SK-N-SH treated with all-trans-retinoic acid at 6 μM for 48 hours (cell line): Measurements from ENCODE around the gene AUNIP.

Source experiments
- ATAC-seq: fragments of 200-7000 bp; cut with Tn5 transposase; 3 replicates; pipeline ENCODE4 v1.9.1; 2020; ENCODE audit warnings: mild to moderate bottlenecking, moderate library complexity
- ARNTL ChIP-seq: fragments of 450-650 bp; formaldehyde crosslinking; IDR thresholded peaks from 2 replicates; pipeline ENCODE4 v1.5.0; 2020; ENCODE audit warnings: low read depth, mild to moderate bottlenecking, moderate library complexity, borderline replicate concordance
- BACH2 ChIP-seq: fragments of 250-450 bp; sonication (Bioruptor Pico); IDR thresholded peaks from 2 replicates; pipeline ENCODE4 v1.9.0; 2021; ENCODE audit warnings: mild to moderate bottlenecking, borderline replicate concordance
- CREB5 ChIP-seq: fragments of 250-450 bp; sonication (Bioruptor Pico); IDR thresholded peaks from 2 replicates; pipeline ENCODE4 v1.5.1; 2020; ENCODE audit warnings: low read depth, mild to moderate bottlenecking, moderate library complexity
- CSDC2 ChIP-seq: fragments of 250-450 bp; sonication (Bioruptor Pico); IDR thresholded peaks from 2 replicates; pipeline ENCODE4 v1.5.0; 2020; ENCODE audit warnings: mild to moderate bottlenecking, moderate library complexity
- CSRNP3 ChIP-seq: fragments of 250-450 bp; sonication (Bioruptor Pico); IDR thresholded peaks from 2 replicates; pipeline ENCODE4 v1.5.1; 2021; ENCODE audit warnings: mild to moderate bottlenecking, moderate library complexity
- ESRRG ChIP-seq: fragments of 250-450 bp; sonication (Bioruptor Pico); IDR thresholded peaks from 2 replicates; pipeline ENCODE4 v1.6.1; 2021; ENCODE audit warnings: mild to moderate bottlenecking
- ISL1 ChIP-seq: fragments of 250-450 bp; sonication (Bioruptor Pico); IDR thresholded peaks from 2 replicates; pipeline ENCODE4 v2.1.2; 2022; ENCODE audit warnings: mild to moderate bottlenecking, moderate library complexity
- OSR1 ChIP-seq: fragments of 250-450 bp; sonication (Bioruptor Pico); IDR thresholded peaks from 2 replicates; pipeline ENCODE4 v1.8.0; 2022; ENCODE audit warnings: moderate library complexity, mild to moderate bottlenecking, inconsistent platforms
- PPARA ChIP-seq: fragments of 250-450 bp; sonication (Bioruptor Pico); IDR thresholded peaks from 2 replicates; pipeline ENCODE4 v1.5.0; 2020; ENCODE audit warnings: mild to moderate bottlenecking, borderline replicate concordance
- RARB ChIP-seq: fragments of 250-450 bp; sonication (Bioruptor Pico); IDR thresholded peaks from 2 replicates; pipeline ENCODE4 v1.8.0; 2021; ENCODE audit warnings: mild to moderate bottlenecking, moderate library complexity
- SNAI2 ChIP-seq: fragments of 250-450 bp; sonication (Bioruptor Pico); IDR thresholded peaks from 2 replicates; pipeline ENCODE4 v1.5.0; 2020; ENCODE audit warnings: mild to moderate bottlenecking, moderate library complexity
- TCF4 ChIP-seq: fragments of 250-450 bp; sonication (Bioruptor Pico); IDR thresholded peaks from 2 replicates; pipeline ENCODE4 v1.8.0; 2021; ENCODE audit warnings: mild to moderate bottlenecking, moderate library complexity, borderline replicate concordance
- TOX ChIP-seq: fragments of 250-450 bp; sonication (Bioruptor Pico); IDR thresholded peaks from 2 replicates; pipeline ENCODE4 v1.8.0; 2021; ENCODE audit warnings: mild to moderate bottlenecking, moderate library complexity, borderline replicate concordance
- TSHZ2 ChIP-seq: fragments of 250-450 bp; sonication (Bioruptor Pico); IDR thresholded peaks from 2 replicates; pipeline ENCODE4 v1.5.0; 2020; ENCODE audit warnings: mild to moderate bottlenecking, moderate library complexity
- ZC3H10 ChIP-seq: fragments of 250-450 bp; sonication (Bioruptor Pico); IDR thresholded peaks from 2 replicates; pipeline ENCODE4 v1.5.1; 2021; ENCODE audit warnings: mild to moderate bottlenecking, moderate library complexity
- ZFP3 ChIP-seq: fragments of 250-450 bp; sonication (Bioruptor Pico); IDR thresholded peaks from 2 replicates; pipeline ENCODE4 v1.5.0; 2020; ENCODE audit warnings: mild to moderate bottlenecking, moderate library complexity
- ZFP30 ChIP-seq: fragments of 450-650 bp; formaldehyde crosslinking; IDR thresholded peaks from 2 replicates; pipeline ENCODE4 v1.5.0; 2022; ENCODE audit warnings: mild to moderate bottlenecking, moderate library complexity
- ZNF565 ChIP-seq: fragments of 450-650 bp; formaldehyde crosslinking; conservative IDR thresholded peaks from 2 replicates; pipeline ENCODE4 v1.5.0; 2020; ENCODE audit warnings: low read depth, mild to moderate bottlenecking, moderate library complexity
- ZNF8 ChIP-seq: fragments of 450-650 bp; formaldehyde crosslinking; IDR thresholded peaks from 2 replicates; pipeline ENCODE4 v1.5.0; 2020; ENCODE audit warnings: mild to moderate bottlenecking, moderate library complexity
- TF ChIP-seq, protein P1 (sequence below): fragments of 250-450 bp; sonication (Bioruptor Pico); IDR thresholded peaks from 2 replicates; pipeline ENCODE4 v1.8.0; 2020; ENCODE audit warnings: mild to moderate bottlenecking, moderate library complexity, borderline replicate concordance
- TF ChIP-seq, protein P2 (sequence below): fragments of 250-450 bp; sonication (Bioruptor Pico); IDR thresholded peaks from 2 replicates; pipeline ENCODE4 v1.8.0; 2021; ENCODE audit warnings: low read depth, mild to moderate bottlenecking, moderate library complexity, borderline replicate concordance

AUNIP gene

GRCh38 chr1:25861316-25862286, 2.3 kb upstream of the AUNIP start:
- no peak for ATAC-seq
- TF ChIP-seq OSR1 = no peak
- no peak for TF ChIP-seq ZNF8
- TF ChIP-seq CSDC2 (CRISPR knock-in tag) = no peak
- no peak for TF ChIP-seq CREB5 (CRISPR knock-in tag)
- TF ChIP-seq ZFP30 = no peak
- TF ChIP-seq ZNF565 = no peak
- TF ChIP-seq ESRRG (CRISPR knock-in tag) = no peak
- TF ChIP-seq TOX (CRISPR knock-in tag) = no peak
- TF ChIP-seq ZFP3 (CRISPR knock-in tag) = no peak
- TF ChIP-seq PPARA (CRISPR knock-in tag) = no peak

DNA sequence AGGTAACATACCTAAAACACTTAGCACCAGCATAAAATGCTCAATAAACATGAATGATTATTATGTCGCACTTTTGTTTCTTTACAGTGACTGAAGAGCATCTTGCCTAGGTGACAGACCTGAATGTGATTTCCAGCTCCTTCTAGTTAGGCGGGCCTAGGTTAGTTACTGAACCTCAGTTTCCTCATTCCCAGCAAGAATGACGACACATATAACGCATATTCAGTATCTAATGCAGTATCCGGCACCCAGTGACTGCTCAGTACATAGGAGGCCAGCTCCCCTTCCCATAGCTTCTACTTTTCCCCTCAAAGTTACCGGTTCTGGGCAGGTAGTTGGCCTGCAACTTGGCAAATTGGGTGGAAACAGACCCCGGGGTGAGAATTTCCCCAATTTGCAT, 763 bp downstream of the AUNIP start:
- TF ChIP-seq CREB5 (CRISPR knock-in tag) (no peak), ZNF8 (no peak), TCF4 (no peak), TSHZ2 (no peak), ZFP3 (CRISPR knock-in tag) (no peak), ZC3H10 (CRISPR knock-in tag) (no peak), ZNF565 (no peak), SNAI2 (CRISPR knock-in tag) (no peak), RARB (no peak), ARNTL (CRISPR knock-in tag) (no peak), OSR1 (no peak)
- TF ChIP-seq, all 23 proteins: peak for 0
- no peak; the same call in 2 of the 3 replicates for ATAC-seq

- ATAC-seq = no peak
- TF ChIP-seq TCF4 (no peak), TSHZ2 (no peak)
Observed at GRCh38 chr1:25856856-25857255, 2.4 kb downstream of the AUNIP start.

- no peak for ATAC-seq
- no peak for TF ChIP-seq CREB5 (CRISPR knock-in tag)
- TF ChIP-seq, protein P1, sequence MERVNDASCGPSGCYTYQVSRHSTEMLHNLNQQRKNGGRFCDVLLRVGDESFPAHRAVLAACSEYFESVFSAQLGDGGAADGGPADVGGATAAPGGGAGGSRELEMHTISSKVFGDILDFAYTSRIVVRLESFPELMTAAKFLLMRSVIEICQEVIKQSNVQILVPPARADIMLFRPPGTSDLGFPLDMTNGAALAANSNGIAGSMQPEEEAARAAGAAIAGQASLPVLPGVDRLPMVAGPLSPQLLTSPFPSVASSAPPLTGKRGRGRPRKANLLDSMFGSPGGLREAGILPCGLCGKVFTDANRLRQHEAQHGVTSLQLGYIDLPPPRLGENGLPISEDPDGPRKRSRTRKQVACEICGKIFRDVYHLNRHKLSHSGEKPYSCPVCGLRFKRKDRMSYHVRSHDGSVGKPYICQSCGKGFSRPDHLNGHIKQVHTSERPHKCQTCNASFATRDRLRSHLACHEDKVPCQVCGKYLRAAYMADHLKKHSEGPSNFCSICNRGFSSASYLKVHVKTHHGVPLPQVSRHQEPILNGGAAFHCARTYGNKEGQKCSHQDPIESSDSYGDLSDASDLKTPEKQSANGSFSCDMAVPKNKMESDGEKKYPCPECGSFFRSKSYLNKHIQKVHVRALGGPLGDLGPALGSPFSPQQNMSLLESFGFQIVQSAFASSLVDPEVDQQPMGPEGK (CRISPR knock-in tag) = no peak
- no peak for TF ChIP-seq BACH2 (CRISPR knock-in tag)
- no peak for TF ChIP-seq ISL1 (CRISPR knock-in tag)
- no peak for TF ChIP-seq ZFP3 (CRISPR knock-in tag)
- TF ChIP-seq CSRNP3 = no peak
- TF ChIP-seq, protein P2, sequence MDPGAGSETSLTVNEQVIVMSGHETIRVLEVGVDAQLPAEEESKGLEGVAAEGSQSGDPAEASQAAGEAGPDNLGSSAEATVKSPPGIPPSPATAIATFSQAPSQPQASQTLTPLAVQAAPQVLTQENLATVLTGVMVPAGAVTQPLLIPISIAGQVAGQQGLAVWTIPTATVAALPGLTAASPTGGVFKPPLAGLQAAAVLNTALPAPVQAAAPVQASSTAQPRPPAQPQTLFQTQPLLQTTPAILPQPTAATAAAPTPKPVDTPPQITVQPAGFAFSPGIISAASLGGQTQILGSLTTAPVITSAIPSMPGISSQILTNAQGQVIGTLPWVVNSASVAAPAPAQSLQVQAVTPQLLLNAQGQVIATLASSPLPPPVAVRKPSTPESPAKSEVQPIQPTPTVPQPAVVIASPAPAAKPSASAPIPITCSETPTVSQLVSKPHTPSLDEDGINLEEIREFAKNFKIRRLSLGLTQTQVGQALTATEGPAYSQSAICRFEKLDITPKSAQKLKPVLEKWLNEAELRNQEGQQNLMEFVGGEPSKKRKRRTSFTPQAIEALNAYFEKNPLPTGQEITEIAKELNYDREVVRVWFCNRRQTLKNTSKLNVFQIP (CRISPR knock-in tag) = no peak
- TF ChIP-seq, all 23 proteins: peak for 0
Observed at GRCh38 chr1:25854554-25854953, 4.7 kb downstream of the AUNIP start.
